ENCODE data around the gene PAQR4.

The PAQR4 gene

GRCh38 chr16:2987286-2987685 is 18.1 kb downstream of the PAQR4 start:
- peaks cover 14% of the 10 kb centered on the region for H3K4me1 ChIP-seq (ENCODE audit: control insufficient read depth, insufficient read depth, low read length)
- H3K9ac ChIP-seq (ENCODE audit: low read depth, low read length) = no peak overlapping the region
- H3K4me2 ChIP-seq (ENCODE audit: low read length) = no peak overlapping the region
- no peaks in the 10 kb centered on the region for H3K36me3 ChIP-seq (ENCODE audit: insufficient read depth, low read length)
- H3K4me3 ChIP-seq (ENCODE audit: low read length) = no peak overlapping the region
- H3K27me3 ChIP-seq (ENCODE audit: control insufficient read depth, insufficient read depth, low read length) = no peaks in the 10 kb centered on the region
- no peaks in the 10 kb centered on the region for H3K9me3 ChIP-seq (replicated peaks; ENCODE audit: low read length)

GRCh38 chr16:2987833-2988232 is 18.7 kb downstream of the PAQR4 start:
- no peaks in the 10 kb centered on the region for H3K36me3 ChIP-seq (ENCODE audit: insufficient read depth, low read length)
- H3K4me2 ChIP-seq (ENCODE audit: low read length) = no peak overlapping the region
- H3K27me3 ChIP-seq (ENCODE audit: control insufficient read depth, insufficient read depth, low read length) = no peaks in the 10 kb centered on the region
- H3K9ac ChIP-seq (ENCODE audit: low read depth, low read length) = no peak overlapping the region
- no peaks in the 10 kb centered on the region for H3K9me3 ChIP-seq (replicated peaks; ENCODE audit: low read length)
- H3K4me3 ChIP-seq (ENCODE audit: low read length) = no peak overlapping the region
- H3K4me1 ChIP-seq (ENCODE audit: control insufficient read depth, insufficient read depth, low read length) = peaks cover 14% of the 10 kb centered on the region

- no peaks in the 10 kb centered on the region for H3K36me3 ChIP-seq (ENCODE audit: insufficient read depth, low read length)
- H3K9ac ChIP-seq (ENCODE audit: low read depth, low read length) = no peak overlapping the region
- no peaks in the 10 kb centered on the region for H3K9me3 ChIP-seq (replicated peaks; ENCODE audit: low read length)
- H3K4me2 ChIP-seq (ENCODE audit: low read length) = no peak overlapping the region
- H3K4me3 ChIP-seq (ENCODE audit: low read length) = no peak overlapping the region
- H3K4me1 ChIP-seq (ENCODE audit: control insufficient read depth, insufficient read depth, low read length) = peaks cover 14% of the 10 kb centered on the region
- no peaks in the 10 kb centered on the region for H3K27me3 ChIP-seq (ENCODE audit: control insufficient read depth, insufficient read depth, low read length)
These were observed 19.5 kb downstream of the PAQR4 start for GRCh38 chr16:2988590-2989099.

GRCh38 chr16:2990891-2991290 is 21.7 kb downstream of the PAQR4 start:
- Histone ChIP-seq H3K4me3 (ENCODE audit: low read length) (no peak overlapping the region), H3K9me3 (replicated peaks; ENCODE audit: low read length) (no peaks in the 10 kb centered on the region), H3K9ac (ENCODE audit: low read depth, low read length) (no peak overlapping the region), H3K27me3 (ENCODE audit: control insufficient read depth, insufficient read depth, low read length) (no peaks in the 10 kb centered on the region), H3K4me1 (ENCODE audit: control insufficient read depth, insufficient read depth, low read length) (peaks cover 1% of the 10 kb centered on the region), H3K36me3 (ENCODE audit: insufficient read depth, low read length) (no peaks in the 10 kb centered on the region), H3K4me2 (ENCODE audit: low read length) (no peak overlapping the region)

DNA sequence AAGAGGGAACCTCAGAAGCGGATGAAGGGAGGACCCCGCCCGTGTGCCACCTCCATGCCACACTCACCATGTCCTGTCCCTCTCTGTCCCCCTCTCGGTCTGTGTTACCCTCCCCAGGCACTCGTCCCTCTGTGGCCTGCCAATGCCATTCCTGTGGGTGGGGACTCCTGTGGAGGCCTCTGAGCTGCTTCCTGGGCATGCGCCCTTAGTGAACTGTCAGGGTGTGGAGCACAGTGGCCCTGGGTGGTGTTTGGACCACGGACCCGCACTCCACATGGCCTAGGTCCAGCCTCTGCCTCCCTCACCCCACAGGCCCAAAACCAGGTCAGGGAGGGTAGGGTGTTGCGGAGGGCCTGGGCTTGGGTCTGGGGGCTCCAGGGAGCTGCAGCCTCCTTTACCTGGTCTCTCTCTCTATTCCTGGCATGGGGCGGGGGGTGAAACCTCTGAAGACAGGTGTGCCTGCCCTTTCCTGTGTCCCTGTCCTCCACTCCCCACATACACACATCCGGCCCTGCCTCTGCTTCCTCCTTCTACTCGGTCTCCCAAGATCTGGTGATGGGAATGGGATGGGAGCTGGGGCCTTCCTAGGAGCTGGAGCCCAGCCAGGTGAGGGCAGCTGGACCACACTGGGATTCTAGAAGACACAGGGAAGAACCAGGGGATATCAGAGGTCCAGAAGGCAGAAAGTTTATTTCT is 22.6 kb downstream of the PAQR4 start:
- Histone ChIP-seq H3K4me3 (ENCODE audit: low read length) (no peak overlapping the region), H3K4me2 (ENCODE audit: low read length) (no peak overlapping the region), H3K4me1 (ENCODE audit: control insufficient read depth, insufficient read depth, low read length) (no peaks in the 10 kb centered on the region), H3K27me3 (ENCODE audit: control insufficient read depth, insufficient read depth, low read length) (peaks cover 4% of the 10 kb centered on the region), H3K9me3 (replicated peaks; ENCODE audit: low read length) (no peaks in the 10 kb centered on the region), H3K36me3 (ENCODE audit: insufficient read depth, low read length) (no peaks in the 10 kb centered on the region), H3K9ac (ENCODE audit: low read depth, low read length) (no peak overlapping the region)

DNA sequence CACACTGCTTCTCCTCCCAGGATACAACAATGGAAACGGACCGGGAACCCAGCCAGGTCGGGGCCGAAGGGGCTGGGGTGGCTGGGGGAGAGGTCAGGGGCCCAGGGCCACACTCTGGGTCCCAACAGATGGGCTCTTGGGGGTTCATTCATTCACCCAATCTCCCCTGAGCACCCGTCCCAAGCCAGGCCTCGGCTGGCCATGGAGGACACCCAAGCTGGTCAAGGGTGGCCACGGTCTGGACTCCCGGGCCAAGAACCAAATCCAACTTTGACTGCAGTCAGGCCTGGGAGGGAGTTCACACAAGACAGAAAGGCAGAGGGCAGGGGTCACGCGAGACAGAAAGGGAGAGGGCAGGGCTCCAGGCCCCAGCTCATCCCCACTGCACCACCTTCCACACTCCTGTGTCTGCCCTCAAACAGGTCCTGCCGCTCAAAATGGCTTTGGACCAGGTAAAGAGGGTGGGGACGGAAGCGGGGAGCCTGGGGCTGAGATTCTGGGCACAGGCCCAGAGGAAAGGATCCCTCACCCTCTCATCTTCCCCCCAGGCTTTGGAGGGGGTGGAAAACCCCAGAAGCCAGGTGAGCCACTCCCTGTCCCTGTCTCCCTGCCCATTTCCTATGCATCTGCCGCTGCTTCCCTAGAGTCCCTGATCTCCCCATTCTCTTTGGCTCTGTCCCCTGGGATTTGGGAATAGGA is 23.4 kb downstream of the PAQR4 start:
- Histone ChIP-seq H3K36me3 (ENCODE audit: insufficient read depth, low read length) (no peaks in the 10 kb centered on the region), H3K9ac (ENCODE audit: low read depth, low read length) (no peak overlapping the region), H3K4me3 (ENCODE audit: low read length) (no peak overlapping the region), H3K4me2 (ENCODE audit: low read length) (no peak overlapping the region), H3K4me1 (ENCODE audit: control insufficient read depth, insufficient read depth, low read length) (no peaks in the 10 kb centered on the region), H3K27me3 (ENCODE audit: control insufficient read depth, insufficient read depth, low read length) (peaks cover 4% of the 10 kb centered on the region), H3K9me3 (replicated peaks; ENCODE audit: low read length) (no peaks in the 10 kb centered on the region)

GRCh38 chr16:2996298-2996697 is 27.1 kb downstream of the PAQR4 start:
- H3K27me3 ChIP-seq (ENCODE audit: control insufficient read depth, insufficient read depth, low read length) = peaks cover 14% of the 10 kb centered on the region
- no peak overlapping the region for H3K4me3 ChIP-seq (ENCODE audit: low read length)
- no peaks in the 10 kb centered on the region for H3K4me1 ChIP-seq (ENCODE audit: control insufficient read depth, insufficient read depth, low read length)

DNA sequence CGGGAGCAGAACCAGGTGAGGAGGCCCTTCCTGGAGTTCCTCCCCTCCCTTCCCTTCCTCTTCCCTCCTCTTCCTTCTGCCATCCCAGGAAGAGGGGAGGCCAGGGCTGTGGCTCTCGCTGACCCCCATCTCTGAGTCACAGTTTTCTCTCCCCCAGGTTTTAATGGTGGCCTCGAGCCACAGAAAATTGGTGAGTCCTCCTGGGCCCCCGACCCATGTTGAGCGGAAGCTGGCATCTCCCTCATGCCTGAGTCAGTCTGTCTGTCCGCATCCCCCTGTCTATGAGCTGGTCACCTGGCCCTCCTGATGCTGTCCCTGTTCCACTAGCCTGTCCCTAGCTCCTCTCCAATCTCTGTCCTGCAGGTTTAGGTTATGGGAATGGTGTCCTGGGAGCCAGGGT is 30.8 kb downstream of the PAQR4 start:
- Histone ChIP-seq H3K4me1 (ENCODE audit: control insufficient read depth, insufficient read depth, low read length) (no peaks in the 10 kb centered on the region), H3K36me3 (ENCODE audit: insufficient read depth, low read length) (no peaks in the 10 kb centered on the region), H3K4me3 (ENCODE audit: low read length) (no peak overlapping the region), H3K4me2 (ENCODE audit: low read length) (no peak overlapping the region), H3K27me3 (ENCODE audit: control insufficient read depth, insufficient read depth, low read length) (peaks cover 14% of the 10 kb centered on the region), H3K9ac (ENCODE audit: low read depth, low read length) (no peak overlapping the region), H3K9me3 (replicated peaks; ENCODE audit: low read length) (no peaks in the 10 kb centered on the region)

More at GRCh38 chr16:2996298-2996697, 27.1 kb downstream of the PAQR4 start:
- no peaks in the 10 kb centered on the region for H3K36me3 ChIP-seq (ENCODE audit: insufficient read depth, low read length)
- H3K9ac ChIP-seq (ENCODE audit: low read depth, low read length) = no peak overlapping the region
- H3K4me2 ChIP-seq (ENCODE audit: low read length) = no peak overlapping the region
- H3K9me3 ChIP-seq (replicated peaks; ENCODE audit: low read length) = no peaks in the 10 kb centered on the region

DNA sequence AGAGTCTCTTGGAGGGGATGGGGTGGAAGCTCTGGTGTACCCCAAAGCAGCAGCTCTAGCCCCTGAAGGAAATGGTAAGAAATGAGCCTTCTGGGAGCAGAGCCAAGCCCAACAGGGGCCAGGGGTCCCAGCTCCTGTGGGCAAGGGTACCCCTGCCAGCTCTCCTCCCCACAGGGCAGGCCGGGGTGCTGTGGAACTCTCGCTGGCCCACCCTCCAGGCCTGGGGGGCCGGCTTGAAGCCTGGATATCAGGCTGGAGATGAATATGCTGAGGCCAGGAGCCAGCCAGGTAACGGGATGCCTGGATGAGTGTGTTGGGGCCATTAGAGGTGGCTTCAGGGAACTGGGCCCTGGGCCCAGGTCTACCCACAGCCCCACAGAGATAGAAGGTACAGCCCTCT is 31.4 kb downstream of the PAQR4 start:
- Histone ChIP-seq H3K9me3 (replicated peaks; ENCODE audit: low read length) (no peaks in the 10 kb centered on the region), H3K4me3 (ENCODE audit: low read length) (no peak overlapping the region), H3K4me2 (ENCODE audit: low read length) (no peak overlapping the region), H3K27me3 (ENCODE audit: control insufficient read depth, insufficient read depth, low read length) (peaks cover 14% of the 10 kb centered on the region), H3K36me3 (ENCODE audit: insufficient read depth, low read length) (no peaks in the 10 kb centered on the region), H3K9ac (ENCODE audit: low read depth, low read length) (no peak overlapping the region), H3K4me1 (ENCODE audit: control insufficient read depth, insufficient read depth, low read length) (no peaks in the 10 kb centered on the region)

GRCh38 chr16:3001316-3001715 is 32.2 kb downstream of the PAQR4 start:
- no peaks in the 10 kb centered on the region for H3K4me1 ChIP-seq (ENCODE audit: control insufficient read depth, insufficient read depth, low read length)
- no peak overlapping the region for H3K9ac ChIP-seq (ENCODE audit: low read depth, low read length)
- no peak overlapping the region for H3K4me2 ChIP-seq (ENCODE audit: low read length)
- H3K27me3 ChIP-seq (ENCODE audit: control insufficient read depth, insufficient read depth, low read length) = peaks cover 14% of the 10 kb centered on the region
- H3K4me3 ChIP-seq (ENCODE audit: low read length) = no peak overlapping the region
- no peaks in the 10 kb centered on the region for H3K9me3 ChIP-seq (replicated peaks; ENCODE audit: low read length)
- no peaks in the 10 kb centered on the region for H3K36me3 ChIP-seq (ENCODE audit: insufficient read depth, low read length)

- peak overlapping the region; percentile 55 for H3K4me3 ChIP-seq (ENCODE audit: low read length)
- H3K27me3 ChIP-seq (ENCODE audit: control insufficient read depth, insufficient read depth, low read length) = peaks cover 24% of the 10 kb centered on the region
- no peak overlapping the region for H3K9ac ChIP-seq (ENCODE audit: low read depth, low read length)
- H3K36me3 ChIP-seq (ENCODE audit: insufficient read depth, low read length) = no peaks in the 10 kb centered on the region
- H3K4me1 ChIP-seq (ENCODE audit: control insufficient read depth, insufficient read depth, low read length) = no peaks in the 10 kb centered on the region
- peak overlapping the region; percentile 77 for H3K4me2 ChIP-seq (ENCODE audit: low read length)
- no peaks in the 10 kb centered on the region for H3K9me3 ChIP-seq (replicated peaks; ENCODE audit: low read length)
These were observed 34.6 kb downstream of the PAQR4 start for GRCh38 chr16:3003582-3004270.
